H1 (cell line): ENCODE results near the gene KRT13. TPM values are rescaled to one million over a fixed set of nuclear protein-coding genes. Genes with fewer than 3 reads are reported as not detected.

Source experiments
- CTCF ChIA-PET: fragments of 300-600 bp; sonication (Branson Sonifier 250); formaldehyde crosslinking; loops from one replicate; lab custom pipeline; 2021; ENCODE audit not compliant: partially characterized antibody; lab: Charles Lee
- POLR2A ChIA-PET: fragments of 300-600 bp; sonication (Branson Sonifier 250); formaldehyde crosslinking; loops from one replicate; lab custom pipeline; 2021; ENCODE audit warnings: inconsistent platforms; ENCODE audit not compliant: partially characterized antibody; lab: Charles Lee
- DNase-seq, 2 experiments: peaks; one replicate each; pipeline versions ENCODE4 v3.0.0 to v3.0.0-alpha.2; 2010 to 2022; ENCODE audit warnings: low spot score in 2 of 2, low read depth in 1 of 2, mixed read lengths in 1 of 2
- FAIRE-seq: peaks from 2 replicates; lab custom pipeline; 2011; peaks lifted over from hg19 to GRCh38; lab: Jason Lieb, UNC
- H2AFZ ChIP-seq: 2 replicates; pipeline ENCODE4 v1.8.1; 2012; ENCODE audit warnings: low read length, inconsistent platforms
- H2AK5ac ChIP-seq: 2 replicates; pipeline ENCODE4 v1.6.1; 2013; ENCODE audit warnings: low read depth, low read length
- H2BK120ac ChIP-seq: replicated peaks from 2 replicates; pipeline ENCODE3; 2013; ENCODE audit warnings: low read depth, low read length, inconsistent platforms
- H2BK12ac ChIP-seq: 2 replicates; pipeline ENCODE4 v1.6.1; 2013; ENCODE audit warnings: low read depth, low read length
- H2BK15ac ChIP-seq: 2 replicates; pipeline ENCODE4 v1.6.1; 2013; ENCODE audit warnings: low read length
- H2BK20ac ChIP-seq: 2 replicates; pipeline ENCODE4 v1.6.1; 2013; ENCODE audit warnings: low read length
- H2BK5ac ChIP-seq: 2 replicates; pipeline ENCODE4 v1.6.1; 2013; ENCODE audit warnings: low read depth, low read length
- H3K14ac ChIP-seq: 2 replicates; pipeline ENCODE4 v1.6.1; 2013; ENCODE audit warnings: inconsistent platforms; ENCODE audit not compliant: insufficient read length
- H3K18ac ChIP-seq: 2 replicates; pipeline ENCODE4 v1.6.1; 2013; ENCODE audit warnings: low read length; ENCODE audit errors: extremely low read depth
- H3K23ac ChIP-seq: 2 replicates; pipeline ENCODE4 v1.6.1; 2013; ENCODE audit warnings: inconsistent platforms; ENCODE audit not compliant: insufficient read length
- H3K23me2 ChIP-seq: 2 replicates; pipeline ENCODE4 v1.6.1; 2013; ENCODE audit warnings: low read depth, low read length
- H3K27ac ChIP-seq: 2 replicates; pipeline ENCODE4 v1.6.1; 2011; ENCODE audit warnings: low read depth, low read length, inconsistent platforms
- H3K27me3 ChIP-seq, 4 experiments: replicated peaks in 1 of 4; 1 replicate in 1 of 4; 2 replicates in 3 of 4; pipeline versions ENCODE4 v1.6.1 to v1.8.1; 2011 to 2013; ENCODE audit warnings: low read length in 3 of 4, mild to moderate bottlenecking in 3 of 4, inconsistent platforms in 2 of 4, mixed read lengths in 2 of 4, moderate library complexity in 1 of 4; ENCODE audit not compliant: control insufficient read depth in 3 of 4, insufficient read depth in 3 of 4; ENCODE audit errors: extremely low read depth in 1 of 4
- H3K36me3 ChIP-seq, 4 experiments: 2 replicates each; pipeline versions ENCODE4 v1.6.1 to v1.8.1; 2011 to 2013; ENCODE audit warnings: mild to moderate bottlenecking in 4 of 4, low read length in 3 of 4, moderate library complexity in 2 of 4, control low read depth in 1 of 4, inconsistent platforms in 1 of 4; ENCODE audit not compliant: insufficient read depth in 4 of 4, control insufficient read depth in 2 of 4
- H3K4ac ChIP-seq: replicated peaks from 2 replicates; pipeline ENCODE3; 2013; ENCODE audit warnings: low read length, low read depth, mixed read lengths, inconsistent platforms; ENCODE audit not compliant: insufficient read length
- H3K4me1 ChIP-seq, 4 experiments: replicated peaks in 1 of 4; 1 replicate in 1 of 4; 2 replicates in 3 of 4; pipeline versions ENCODE4 v1.6.1 to v1.8.1; 2011 to 2013; ENCODE audit warnings: low read length in 3 of 4, inconsistent platforms in 2 of 4, mixed read lengths in 1 of 4; ENCODE audit not compliant: insufficient read depth in 4 of 4, control insufficient read depth in 3 of 4
- H3K4me2 ChIP-seq, 2 experiments: 2 replicates each; pipeline versions ENCODE4 v1.6.1 to v1.8.1; 2011 to 2013; ENCODE audit warnings: low read depth in 2 of 2, low read length in 2 of 2, control low read depth in 1 of 2, inconsistent platforms in 1 of 2, mild to moderate bottlenecking in 1 of 2; ENCODE audit not compliant: insufficient read depth in 1 of 2
- H3K4me3 ChIP-seq, 4 experiments: fragments of 200-600, 300-600 bp in 1 of 4; sonication (generic), shearing (Covaris generic), sonication (Bioruptor Twin) in 1 of 4; 2 replicates each; pipeline versions ENCODE4 v1.5.1 to v1.8.1; 2011 to 2016; ENCODE audit warnings: low read length in 4 of 4, low read depth in 3 of 4, control low read depth in 2 of 4, inconsistent platforms in 2 of 4, mild to moderate bottlenecking in 2 of 4, mixed read lengths in 1 of 4, moderate library complexity in 1 of 4; ENCODE audit not compliant: insufficient read depth in 2 of 4; ENCODE audit errors: extremely low read depth in 1 of 4
- H3K56ac ChIP-seq: replicated peaks from 2 replicates; pipeline ENCODE3; 2013; ENCODE audit warnings: low read depth, mild to moderate bottlenecking, mixed read lengths, low read length, inconsistent platforms; ENCODE audit not compliant: insufficient read length
- H3K79me1 ChIP-seq: 2 replicates; pipeline ENCODE4 v1.6.1; 2013; ENCODE audit warnings: low read depth, low read length, control low read depth
- H3K79me2 ChIP-seq, 2 experiments: 2 replicates each; pipeline versions ENCODE4 v1.6.1 to v1.8.1; 2012 to 2013; ENCODE audit warnings: low read length in 2 of 2, mild to moderate bottlenecking in 2 of 2, inconsistent platforms in 1 of 2; ENCODE audit not compliant: insufficient read depth in 2 of 2, control insufficient read depth in 1 of 2
- H3K9ac ChIP-seq, 4 experiments: replicated peaks in 1 of 4; 1 replicate in 1 of 4; 2 replicates in 3 of 4; pipeline versions ENCODE4 v1.6.1 to v1.8.1; 2011 to 2013; ENCODE audit warnings: low read depth in 3 of 4, low read length in 3 of 4, control low read depth in 2 of 4, mild to moderate bottlenecking in 2 of 4, moderate library complexity in 2 of 4, inconsistent platforms in 1 of 4; ENCODE audit errors: extremely low read depth in 1 of 4
- H3K9me3 ChIP-seq, 2 experiments: 2 replicates each; pipeline versions ENCODE4 v1.6.1 to v1.8.1; 2012 to 2013; ENCODE audit warnings: mild to moderate bottlenecking in 2 of 2, moderate library complexity in 2 of 2, control low read depth in 1 of 2, inconsistent platforms in 1 of 2, low read depth in 1 of 2, low read length in 1 of 2, mixed read lengths in 1 of 2; ENCODE audit not compliant: insufficient read depth in 2 of 2
- H4K20me1 ChIP-seq, 2 experiments: replicated peaks in 1 of 2; 2 replicates each; pipeline versions ENCODE3 to v1.8.1; 2011 to 2013; ENCODE audit warnings: inconsistent platforms in 2 of 2, low read length in 2 of 2, mild to moderate bottlenecking in 1 of 2; ENCODE audit not compliant: insufficient read depth in 2 of 2, control insufficient read depth in 1 of 2
- H4K5ac ChIP-seq: 2 replicates; pipeline ENCODE4 v1.6.1; 2013; ENCODE audit warnings: low read length, low read depth, mixed read lengths, inconsistent platforms; ENCODE audit not compliant: insufficient read length
- H4K8ac ChIP-seq: 2 replicates; pipeline ENCODE4 v1.8.0; 2013; ENCODE audit warnings: mild to moderate bottlenecking, moderate library complexity, low read length, inconsistent platforms; ENCODE audit not compliant: insufficient read depth; ENCODE audit errors: extremely low read depth
- H4K91ac ChIP-seq: replicated peaks from 2 replicates; pipeline ENCODE3; 2013; ENCODE audit warnings: low read length, mixed read lengths, inconsistent platforms; ENCODE audit not compliant: insufficient read length
- HDAC2 ChIP-seq, 2 experiments: fragments of 300-600 bp in 1 of 2; sonication (generic) in 1 of 2; IDR thresholded peaks; 2 replicates each; pipeline ENCODE4 v1.6.1; 2011 to 2012; ENCODE audit warnings: low read depth in 2 of 2, low read length in 2 of 2, mild to moderate bottlenecking in 2 of 2, moderate library complexity in 2 of 2, borderline replicate concordance in 1 of 2, inconsistent platforms in 1 of 2
- RAD21 ChIP-seq, 2 experiments: IDR thresholded peaks in 1 of 2; conservative IDR thresholded peaks in 1 of 2; 2 replicates each; pipeline ENCODE4 v1.6.1; 2011; ENCODE audit warnings: low read depth in 2 of 2, low read length in 2 of 2, improper control_type of control experiment in 1 of 2, inconsistent platforms in 1 of 2, mild to moderate bottlenecking in 1 of 2, moderate library complexity in 1 of 2
- WGBS, 2 experiments: shearing (Covaris generic) in 1 of 2; methylation state at CpG; one replicate each; pipeline versions ENCODE4 v1.1.6 to v1.1.7; 2013 to 2015; ENCODE audit warnings: low lambda C conversion rate in 2 of 2, mixed read lengths in 2 of 2, inconsistent platforms in 1 of 2, low coverage in 1 of 2, missing lambda C conversion rate in 1 of 2; ENCODE audit not compliant: insufficient replicate concordance in 2 of 2, insufficient coverage in 1 of 2, insufficient read length in 1 of 2; ENCODE audit errors: extremely low coverage in 1 of 2, missing lambda C conversion rate in 1 of 2; 5-methylcytosine and 5-hydroxymethylcytosine counted together
- polyA plus RNA-seq, 7 experiments: library from polyadenylated mRNA; depleted of rRNA in 3 of 7; stranded (reverse) in 5 of 7; unstranded in 2 of 7; fragments of >200 nt in 5 of 7; fragments of 200-250 nt in 2 of 7; gene quantifications; 1 replicate in 5 of 7; 2 replicates in 1 of 7; 4 replicates in 1 of 7; pipeline versions ENCODE4 v1.2.1 to v1.2.3, GENCODE V29; 2011 to 2013; ENCODE audit warnings: missing spikeins in 2 of 7, mixed read lengths in 2 of 7
- total RNA-seq: library from RNA; stranded (reverse); fragmentation: NEBNext Ultra II Directional; extraction: Animal tissue kit (Norgen Biotek cat#: 25700); gene quantifications from 2 replicates; pipeline ENCODE4 v1.2.1, GENCODE V29; 2021

The KRT13 gene
- total and polyA plus RNA-seq, 2 of the 8 experiments (the other 6 are each of a cell fraction or from before 2014, with no cell fraction given), result 0.09 TPM; not detected in 1

GRCh38 chr17:41492771-41493170, 12.6 kb downstream of the KRT13 start:
- H3K36me3 ChIP-seq, result no peaks in the 10 kb centered on the region
- ChIA-PET CTCF (interaction anchor here (1.1 to 33.9 kb wide), 8 partner anchors 10 to 629 kb away, joined by 3 to 427 read pairs (median 4); partner anchors contain the start of gene KRT35), POLR2A (interaction anchor here (0.8 kb wide), 1 partner anchor 34 kb away, joined by 3 read pairs; no protein-coding TSS in a partner anchor)
- FAIRE-seq, result no peak
- H3K27ac ChIP-seq, result no peak overlapping the region
- H3K9me3 ChIP-seq, result no peaks in the 10 kb centered on the region
- H3K23ac ChIP-seq, result no peak overlapping the region
- no peaks in the 10 kb centered on the region for H3K27me3 ChIP-seq
- H3K23me2 ChIP-seq, result no peaks in the 10 kb centered on the region
- H2BK15ac ChIP-seq, result no peak overlapping the region
- no peak overlapping the region for H4K91ac ChIP-seq
- H3K4ac ChIP-seq, result no peak overlapping the region
- no peak overlapping the region for H2BK120ac ChIP-seq
- H3K4me2 ChIP-seq, result no peak overlapping the region
- TF ChIP-seq HDAC2 (IDR thresholded peaks at IDR 0.05; ENCODE audit: borderline replicate concordance in 1 of 2, low read depth in 2 of 2, low read length in 2 of 2), result no peak
- TF ChIP-seq RAD21 (IDR thresholded peaks at IDR 0.05 in 1 of 2, conservative IDR thresholded peaks at IDR 0.05 in 1 of 2; ENCODE audit: low read depth in 2 of 2, low read length in 2 of 2), result no peak
- TF ChIP-seq, all 59 proteins: peak for 0
- Histone ChIP-seq H2AFZ (no peak overlapping the region), H3K9ac (no peak overlapping the region), H2BK5ac (no peak overlapping the region), H4K20me1 (no peaks in the 10 kb centered on the region), H3K56ac (no peak overlapping the region), H2AK5ac (no peak overlapping the region), H3K79me1 (no peaks in the 10 kb centered on the region), H4K8ac (no peak overlapping the region), H4K5ac (no peak overlapping the region), H2BK12ac (no peak overlapping the region), H3K18ac (no peak overlapping the region), H3K4me3 (no peak overlapping the region), H3K4me1 (peaks cover 0 to 3% (median 0%) of the 10 kb centered on the region in 4 experiments; a peak in 3 of 7 replicates), H2BK20ac (no peak overlapping the region), H3K14ac (no peak overlapping the region), H3K79me2 (no peaks in the 10 kb centered on the region)
- WGBS, 2 experiments, result 79% methylated on average over 4 of the region's 4 CpGs; no CpG with 5 or more reads in 1 of the 2 experiments
- no peak for DNase-seq
